ENCODE results near the gene TEKT3. TPM values are rescaled to one million over a fixed set of nuclear protein-coding genes. Genes with fewer than 3 reads are reported as not detected.

The TEKT3 gene
- total RNA-seq, 2 donors from 2014 or later = 0.50 TPM; not detected in 1

DNA sequence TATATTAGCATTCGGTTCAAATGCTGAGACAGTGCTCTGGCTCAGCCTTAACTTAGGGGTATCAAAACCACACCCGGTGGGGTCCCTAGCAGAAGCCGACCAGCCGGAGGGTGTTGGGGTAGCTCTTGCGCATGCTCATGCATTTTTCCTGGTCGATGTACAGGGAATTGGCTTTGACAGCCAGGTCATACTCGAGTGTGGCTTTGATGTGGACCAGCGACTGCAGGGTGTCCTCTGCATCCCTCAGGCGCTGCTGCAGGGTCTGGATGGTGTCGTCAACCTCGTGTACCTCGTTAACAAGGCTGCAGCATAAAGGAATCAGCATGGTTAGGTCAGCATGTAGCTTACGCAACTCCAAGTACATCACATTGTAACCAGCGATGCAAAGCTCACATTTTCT is 37.5 kb downstream of the TEKT3 start:
- Mint-ChIP-seq H3K9me3 (no peaks in the 10 kb centered on the region), H3K27me3 (ENCODE audit: low read depth) (peaks cover 5% of the 10 kb centered on the region), H3K36me3 (ENCODE audit: insufficient read depth in 2 of 2) (no peaks in the 10 kb centered on the region), H3K27ac (no peak overlapping the region), H3K4me3 (no peak overlapping the region), H3K4me1 (ENCODE audit: low read depth) (no peaks in the 10 kb centered on the region)
- ATAC-seq (replicated peaks in 1 of 2) (no peak), DNase-seq (no peak)

DNA sequence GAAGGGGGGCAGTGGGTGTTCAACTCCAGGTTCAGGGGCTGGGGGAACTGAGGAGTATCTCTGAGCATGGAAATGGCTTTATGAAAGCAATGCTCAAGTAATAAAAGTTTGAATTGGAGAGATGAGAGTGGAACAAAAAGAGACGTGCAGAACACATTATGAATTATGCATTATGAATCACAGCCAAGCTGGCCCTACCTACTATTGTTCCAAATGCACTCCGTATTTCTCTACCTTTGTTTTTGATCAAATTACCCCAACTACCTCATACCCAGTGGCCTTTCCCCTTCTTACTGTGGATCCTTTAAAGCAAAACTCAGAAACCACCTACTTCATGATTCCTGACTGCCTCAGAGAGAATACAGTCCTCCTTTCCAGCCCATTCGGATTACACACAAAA is 38.1 kb downstream of the TEKT3 start:
- Mint-ChIP-seq H3K4me3 (no peak overlapping the region), H3K27ac (no peak overlapping the region), H3K27me3 (ENCODE audit: low read depth) (peaks cover 5% of the 10 kb centered on the region), H3K36me3 (ENCODE audit: insufficient read depth in 2 of 2) (no peaks in the 10 kb centered on the region), H3K9me3 (no peaks in the 10 kb centered on the region), H3K4me1 (ENCODE audit: low read depth) (no peaks in the 10 kb centered on the region)
- ATAC-seq (replicated peaks in 1 of 2) (no peak), DNase-seq (no peak)

DNA sequence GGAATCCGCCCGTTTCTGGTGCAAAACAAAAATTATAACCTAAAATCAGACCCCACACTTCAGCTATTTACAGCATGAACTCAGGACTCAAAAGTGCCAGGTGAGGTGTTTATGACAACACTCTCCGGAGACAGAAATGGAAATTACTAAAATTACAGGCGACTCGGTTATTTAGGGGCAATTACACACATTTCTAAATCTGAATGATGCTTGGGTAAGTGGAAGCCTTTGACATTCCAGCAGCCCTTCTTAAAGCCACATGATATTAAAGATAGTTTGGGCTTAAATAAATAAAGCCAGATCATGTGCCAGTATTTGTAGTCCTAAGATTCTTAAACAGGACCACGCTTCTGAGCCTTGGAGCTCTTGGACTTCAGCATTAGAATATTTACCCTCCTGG is 39.6 kb downstream of the TEKT3 start:
- DNase-seq = no peak
- no peak for ATAC-seq (replicated peaks in 1 of 2)
- H3K27me3 Mint-ChIP-seq (ENCODE audit: low read depth) = peaks cover 5% of the 10 kb centered on the region
- H3K4me3 Mint-ChIP-seq = no peak overlapping the region
- H3K36me3 Mint-ChIP-seq (ENCODE audit: insufficient read depth in 2 of 2) = no peaks in the 10 kb centered on the region
- no peak overlapping the region for H3K27ac Mint-ChIP-seq
- no peaks in the 10 kb centered on the region for H3K4me1 Mint-ChIP-seq (ENCODE audit: low read depth)
- H3K9me3 Mint-ChIP-seq = no peaks in the 10 kb centered on the region

DNA sequence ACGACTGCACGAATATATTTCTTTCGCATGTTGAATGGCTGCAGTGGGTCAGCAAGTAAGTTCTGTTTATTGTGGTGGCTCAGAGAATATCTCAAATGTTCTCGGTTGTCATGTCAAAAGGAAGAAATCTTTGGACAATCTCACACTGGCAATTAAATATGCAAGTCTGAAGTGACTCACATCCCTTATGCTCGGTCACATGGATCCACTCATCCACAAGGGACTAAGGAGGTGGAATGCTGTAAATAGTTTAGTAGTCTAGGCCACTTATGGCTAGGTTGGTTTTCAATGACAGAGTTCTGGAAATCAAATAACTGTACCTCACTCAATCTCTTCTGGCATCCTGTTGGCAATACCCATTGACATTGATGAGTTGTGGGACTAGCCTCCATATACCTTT is 43.2 kb downstream of the TEKT3 start:
- H3K36me3 Mint-ChIP-seq (ENCODE audit: insufficient read depth in 2 of 2) = no peaks in the 10 kb centered on the region
- H3K4me3 Mint-ChIP-seq = no peak overlapping the region
- H3K9me3 Mint-ChIP-seq = no peaks in the 10 kb centered on the region
- H3K4me1 Mint-ChIP-seq (ENCODE audit: low read depth) = no peaks in the 10 kb centered on the region
- no peak for ATAC-seq (replicated peaks in 1 of 2)
- H3K27me3 Mint-ChIP-seq (ENCODE audit: low read depth) = peaks cover 11% of the 10 kb centered on the region
- DNase-seq = no peak
- no peak overlapping the region for H3K27ac Mint-ChIP-seq

DNA sequence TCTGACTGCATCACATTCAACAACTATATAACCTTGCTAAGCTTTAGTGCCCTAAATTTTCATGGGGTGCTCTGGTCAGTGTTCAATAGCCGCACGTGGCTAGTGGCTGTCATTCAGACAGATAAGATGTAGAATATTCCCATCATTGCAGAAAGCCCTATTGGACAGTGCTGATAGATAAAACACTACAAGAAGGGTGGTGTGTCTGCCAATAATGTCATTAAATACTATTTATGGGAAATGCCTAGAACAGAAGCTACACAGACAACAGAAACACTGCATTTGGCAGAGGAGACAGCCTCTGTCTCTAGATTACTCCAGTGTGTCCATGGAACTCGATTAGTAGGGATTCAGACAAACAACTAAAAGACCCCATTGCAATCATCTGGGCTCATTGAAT is 47.8 kb downstream of the TEKT3 start:
- DNase-seq (no peak), ATAC-seq (replicated peaks in 1 of 2) (no peak)
- H3K27me3 Mint-ChIP-seq (ENCODE audit: low read depth) = peaks cover 22% of the 10 kb centered on the region
- no peak overlapping the region for H3K27ac Mint-ChIP-seq
- no peaks in the 10 kb centered on the region for H3K4me1 Mint-ChIP-seq (ENCODE audit: low read depth)
- H3K9me3 Mint-ChIP-seq = no peaks in the 10 kb centered on the region
- no peak overlapping the region for H3K4me3 Mint-ChIP-seq
- H3K36me3 Mint-ChIP-seq (ENCODE audit: insufficient read depth in 2 of 2) = no peaks in the 10 kb centered on the region

DNA sequence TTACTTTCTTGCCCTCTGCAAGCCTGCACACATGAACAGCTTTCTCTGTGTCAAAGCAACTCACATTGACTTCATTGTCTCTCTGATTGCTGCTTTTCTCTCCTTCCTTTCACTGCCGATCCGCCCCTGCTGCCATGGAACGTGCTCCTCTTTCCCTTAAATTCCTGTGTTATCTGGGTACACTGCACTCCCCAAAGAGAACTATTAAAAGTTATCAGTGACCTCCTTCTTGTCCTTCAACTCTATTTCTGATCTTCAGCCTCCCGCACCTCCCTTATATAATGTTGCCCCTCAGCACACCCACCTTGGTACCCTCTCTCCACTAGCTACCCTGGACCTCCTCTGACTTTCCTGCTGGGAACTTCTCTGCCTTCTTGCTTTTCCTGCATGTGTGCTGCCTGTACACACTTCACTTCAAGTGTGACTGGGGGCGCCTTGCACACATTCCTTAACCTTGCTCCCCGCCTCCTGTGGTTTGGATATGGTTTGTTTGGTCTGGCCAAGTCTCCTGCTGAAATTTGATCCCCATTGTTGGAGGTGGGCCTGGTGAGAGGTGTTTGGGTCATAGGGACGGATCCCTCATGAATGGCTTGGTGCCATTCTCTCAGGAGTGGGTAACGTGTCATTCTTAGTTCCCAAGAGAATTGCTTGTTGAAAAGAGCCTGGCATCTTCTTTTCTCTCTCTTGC is 49.6 kb downstream of the TEKT3 start:
- DNase-seq (no peak), ATAC-seq (replicated peaks in 1 of 2) (no peak)
- H3K9me3 Mint-ChIP-seq = no peaks in the 10 kb centered on the region
- H3K4me1 Mint-ChIP-seq (ENCODE audit: low read depth) = no peaks in the 10 kb centered on the region
- H3K4me3 Mint-ChIP-seq = no peak overlapping the region
- H3K27me3 Mint-ChIP-seq (ENCODE audit: low read depth) = peaks cover 34% of the 10 kb centered on the region
- H3K27ac Mint-ChIP-seq = no peak overlapping the region
- no peaks in the 10 kb centered on the region for H3K36me3 Mint-ChIP-seq (ENCODE audit: insufficient read depth in 2 of 2)

DNA sequence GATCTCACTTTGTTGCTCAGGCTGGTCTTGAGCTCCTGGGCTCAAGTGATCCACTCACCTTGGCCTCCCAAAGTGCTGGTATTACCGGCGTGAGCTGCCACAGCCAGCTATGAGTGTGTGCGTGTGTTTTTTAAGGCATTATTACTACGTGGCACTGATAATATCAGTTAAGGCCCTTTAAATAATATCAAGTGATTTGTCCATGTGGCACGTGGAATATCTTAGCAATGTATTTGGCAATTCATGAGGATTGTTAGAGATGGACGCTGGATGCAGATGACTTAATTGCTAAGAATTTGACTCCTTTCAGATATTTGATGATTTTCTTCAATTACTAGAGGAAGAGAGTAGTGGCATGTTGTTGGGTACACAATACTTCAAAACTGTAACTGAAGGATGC is 50.8 kb downstream of the TEKT3 start:
- peaks cover 37% of the 10 kb centered on the region for H3K27me3 Mint-ChIP-seq (ENCODE audit: low read depth)
- no peaks in the 10 kb centered on the region for H3K4me1 Mint-ChIP-seq (ENCODE audit: low read depth)
- H3K9me3 Mint-ChIP-seq = no peaks in the 10 kb centered on the region
- H3K4me3 Mint-ChIP-seq = no peak overlapping the region
- ATAC-seq (replicated peaks in 1 of 2) (no peak), DNase-seq (no peak)
- H3K36me3 Mint-ChIP-seq (ENCODE audit: insufficient read depth in 2 of 2) = no peaks in the 10 kb centered on the region
- no peak overlapping the region for H3K27ac Mint-ChIP-seq

DNA sequence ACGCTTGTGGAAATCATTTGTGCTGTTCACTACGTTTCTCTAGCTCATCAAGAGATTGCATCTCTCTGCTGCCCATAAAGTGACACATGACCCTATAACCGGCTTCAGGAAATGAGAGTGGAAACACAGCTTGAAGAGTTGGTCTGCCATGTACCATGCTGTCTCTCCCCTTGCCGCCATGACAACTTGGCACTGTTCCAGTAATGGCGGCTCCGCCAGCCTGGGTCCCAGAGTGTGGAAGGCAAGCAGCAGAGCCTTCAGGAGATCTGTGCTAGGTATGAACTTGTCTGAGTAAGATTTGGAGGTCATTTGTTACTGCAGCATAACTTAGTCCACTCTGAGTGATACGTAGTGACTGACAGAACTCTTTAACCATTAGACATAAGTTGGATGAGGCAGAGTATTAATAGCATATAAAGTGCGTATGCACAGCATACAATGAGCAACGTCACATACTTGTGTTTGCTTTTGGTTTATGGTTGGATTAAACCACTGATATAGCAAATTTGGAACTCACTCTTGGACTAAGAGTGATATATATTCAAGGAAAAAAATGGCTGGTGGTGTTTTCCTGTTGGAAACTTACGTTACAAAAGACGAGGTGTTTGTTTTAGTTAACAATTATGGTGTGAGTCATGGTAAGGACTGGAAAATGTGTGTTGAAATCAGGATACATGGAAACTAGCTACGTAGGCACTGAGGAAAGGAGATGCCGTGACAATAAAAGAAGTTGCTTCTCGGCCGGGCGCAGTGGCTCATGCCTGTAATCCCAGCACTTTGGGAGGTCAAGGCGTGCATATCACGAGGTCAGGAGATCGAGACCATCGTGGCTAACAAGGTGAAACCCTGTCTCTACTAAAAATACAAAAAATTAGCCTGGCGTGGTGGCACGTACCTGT is 51.9 kb downstream of the TEKT3 start:
- Mint-ChIP-seq H3K36me3 (ENCODE audit: insufficient read depth in 2 of 2) (no peaks in the 10 kb centered on the region), H3K9me3 (no peaks in the 10 kb centered on the region), H3K4me1 (ENCODE audit: low read depth) (no peaks in the 10 kb centered on the region), H3K27me3 (ENCODE audit: low read depth) (peaks cover 37% of the 10 kb centered on the region), H3K4me3 (no peak overlapping the region), H3K27ac (no peak overlapping the region)
- no peak for DNase-seq
- ATAC-seq (replicated peaks in 1 of 2) = no peak

DNA sequence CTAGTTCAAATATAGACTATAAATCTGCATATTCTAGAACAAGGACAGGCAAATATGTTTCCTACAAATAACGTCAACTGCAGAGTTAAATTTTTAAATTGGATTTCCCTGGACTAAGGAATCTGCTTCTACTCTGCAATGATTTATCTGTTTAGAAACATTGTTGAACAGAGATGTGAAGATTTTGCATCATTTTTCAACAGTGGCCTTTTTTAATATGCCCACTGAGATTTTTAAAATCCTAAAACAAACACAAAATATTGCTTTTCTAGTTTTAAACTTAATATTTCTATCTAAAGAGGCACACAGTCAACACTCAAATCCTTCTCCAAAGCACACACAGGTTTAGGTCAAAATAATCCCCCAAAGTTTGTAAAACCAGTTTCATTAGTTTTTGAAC is 52.5 kb downstream of the TEKT3 start:
- Mint-ChIP-seq H3K4me3 (no peak overlapping the region), H3K36me3 (ENCODE audit: insufficient read depth in 2 of 2) (no peaks in the 10 kb centered on the region), H3K27ac (no peak overlapping the region)

DNA sequence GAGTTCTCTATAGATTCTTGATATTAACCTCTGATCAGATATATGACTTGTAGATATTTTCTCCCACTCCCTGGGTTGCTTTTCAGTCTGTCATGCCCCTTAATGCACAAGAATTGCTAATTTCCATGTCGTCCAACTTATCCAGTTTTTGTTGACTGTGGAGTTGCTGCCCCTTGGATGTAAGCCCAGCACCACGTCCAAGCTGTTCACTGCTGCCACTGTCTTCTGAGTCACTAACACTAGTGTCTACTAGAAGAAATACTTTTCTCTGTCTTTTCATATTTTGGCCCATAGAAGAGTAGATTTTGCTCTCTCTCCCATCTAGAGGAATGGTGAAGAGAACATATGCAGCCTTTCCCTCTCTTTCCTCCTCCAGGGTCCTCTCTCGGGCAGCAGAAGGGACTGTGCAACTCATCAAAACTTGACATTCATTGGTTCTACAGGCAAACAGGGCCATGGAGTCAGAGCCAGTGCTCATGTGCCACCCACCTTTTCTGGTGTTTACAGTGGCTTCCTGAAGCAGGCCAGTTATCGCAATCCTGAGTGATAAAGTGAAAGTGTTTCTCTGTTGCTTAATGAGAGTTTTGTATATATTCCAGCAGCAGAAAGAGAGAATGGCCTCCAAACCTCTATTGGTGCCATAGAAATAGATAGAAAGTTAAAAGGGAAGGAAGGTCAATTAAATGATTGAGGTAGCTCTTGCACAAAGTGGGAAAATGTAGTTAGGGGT is 53.7 kb downstream of the TEKT3 start:
- H3K27ac Mint-ChIP-seq = no peak overlapping the region
- no peaks in the 10 kb centered on the region for H3K4me1 Mint-ChIP-seq (ENCODE audit: low read depth)
- peaks cover 0 to 4% of the 10 kb centered on the region in 2 donors for H3K9me3 Mint-ChIP-seq
- no peak overlapping the region for H3K4me3 Mint-ChIP-seq
- DNase-seq (no peak), ATAC-seq (replicated peaks in 1 of 2) (no peak)
- peaks cover 38% of the 10 kb centered on the region for H3K27me3 Mint-ChIP-seq (ENCODE audit: low read depth)
- H3K36me3 Mint-ChIP-seq (ENCODE audit: insufficient read depth in 2 of 2) = peaks cover 3 to 8% of the 10 kb centered on the region in 2 donors

More for the DNA sequence above, 52.5 kb downstream of the TEKT3 start:
- DNase-seq = no peak
- no peaks in the 10 kb centered on the region for H3K9me3 Mint-ChIP-seq
- H3K4me1 Mint-ChIP-seq (ENCODE audit: low read depth) = no peaks in the 10 kb centered on the region
- no peak for ATAC-seq (replicated peaks in 1 of 2)
- H3K27me3 Mint-ChIP-seq (ENCODE audit: low read depth) = peaks cover 37% of the 10 kb centered on the region

DNA sequence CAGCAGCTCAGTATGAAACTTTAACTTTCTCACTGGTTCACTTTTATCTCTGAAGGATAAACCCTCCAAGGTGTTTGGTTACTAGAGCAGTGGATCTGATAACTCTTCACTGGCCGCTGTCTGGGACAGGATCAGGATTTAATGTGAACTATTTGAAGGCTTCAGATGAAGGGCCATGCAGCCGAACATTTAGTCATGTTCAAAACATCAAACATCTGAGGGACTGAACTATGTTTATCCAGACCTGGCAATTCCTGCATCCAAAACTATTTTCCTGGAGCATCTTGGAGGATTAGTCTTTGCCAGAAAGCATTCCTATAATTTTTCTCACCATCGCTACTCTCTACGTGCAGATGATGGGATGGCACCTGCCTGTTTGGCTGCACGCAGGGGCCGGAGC is 55.9 kb downstream of the TEKT3 start:
- H3K4me3 Mint-ChIP-seq = no peak overlapping the region
- H3K4me1 Mint-ChIP-seq (ENCODE audit: low read depth) = no peaks in the 10 kb centered on the region
- peaks cover 0 to 4% of the 10 kb centered on the region in 2 donors for H3K9me3 Mint-ChIP-seq
- peaks cover 3 to 10% of the 10 kb centered on the region in 2 donors for H3K36me3 Mint-ChIP-seq (ENCODE audit: insufficient read depth in 2 of 2)
- H3K27ac Mint-ChIP-seq = no peak overlapping the region
- DNase-seq (no peak), ATAC-seq (replicated peaks in 1 of 2) (no peak)
- peaks cover 41% of the 10 kb centered on the region for H3K27me3 Mint-ChIP-seq (ENCODE audit: low read depth)

DNA sequence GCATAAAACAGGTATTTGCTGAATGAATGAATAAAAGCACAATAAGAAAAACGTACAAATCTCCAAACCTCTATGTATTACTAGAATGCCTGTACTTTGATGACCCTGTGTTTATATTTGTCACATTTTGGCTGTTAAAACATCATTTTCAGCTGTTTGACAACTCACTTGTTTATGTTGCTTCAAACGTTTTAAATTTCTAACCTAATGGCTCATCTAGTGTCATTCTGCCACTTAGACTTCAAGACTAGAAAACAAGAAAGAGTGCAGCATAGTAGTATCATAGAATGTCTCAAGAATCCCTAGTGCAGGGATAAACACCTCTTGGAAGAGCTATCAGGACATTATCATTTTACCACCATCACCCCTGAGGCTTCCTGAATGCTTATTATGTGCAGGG is 56.9 kb downstream of the TEKT3 start:
- peaks cover 0 to 4% of the 10 kb centered on the region in 2 donors for H3K9me3 Mint-ChIP-seq
- no peak for DNase-seq
- no peaks in the 10 kb centered on the region for H3K4me1 Mint-ChIP-seq (ENCODE audit: low read depth)
- H3K4me3 Mint-ChIP-seq = no peak overlapping the region
- H3K27me3 Mint-ChIP-seq (ENCODE audit: low read depth) = peaks cover 41% of the 10 kb centered on the region
- no peak for ATAC-seq (replicated peaks in 1 of 2)
- H3K36me3 Mint-ChIP-seq (ENCODE audit: insufficient read depth in 2 of 2) = peaks cover 3 to 10% of the 10 kb centered on the region in 2 donors
- H3K27ac Mint-ChIP-seq = no peak overlapping the region

DNA sequence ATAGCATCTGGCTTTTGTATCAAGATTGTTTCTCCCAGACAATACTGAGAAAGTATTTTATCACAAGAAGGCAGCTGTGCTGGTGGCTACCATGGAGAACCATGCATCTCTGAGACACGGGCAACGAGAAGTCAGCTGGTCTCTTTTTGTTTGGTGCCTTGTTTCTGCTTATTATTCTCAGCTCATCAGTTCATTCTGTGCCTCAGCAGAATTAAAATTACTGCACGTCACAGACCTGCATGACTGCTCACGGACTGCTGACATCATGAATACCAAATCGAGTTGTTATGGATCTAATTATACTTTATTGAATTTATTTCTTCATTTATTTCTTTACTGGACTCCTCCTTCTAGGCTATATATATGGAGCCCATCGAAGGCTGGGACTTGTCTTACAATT is 57.3 kb downstream of the TEKT3 start:
- Mint-ChIP-seq H3K4me3 (no peak overlapping the region), H3K27me3 (ENCODE audit: low read depth) (peaks cover 41% of the 10 kb centered on the region), H3K27ac (no peak overlapping the region), H3K4me1 (ENCODE audit: low read depth) (no peaks in the 10 kb centered on the region), H3K9me3 (peaks cover 0 to 4% of the 10 kb centered on the region in 2 donors), H3K36me3 (ENCODE audit: insufficient read depth in 2 of 2) (peaks cover 3 to 10% of the 10 kb centered on the region in 2 donors)
- ATAC-seq (replicated peaks in 1 of 2) = no peak
- DNase-seq = no peak

Data from activated T-cell treated with anti-CD3 and anti-CD28 coated beads, Interleukin-2, amount 50 U/mL, for 72 hours (primary cell).